GM12892 (cell line): ENCODE measurements around the gene CEACAM18.

Experiments
- POLR2A ChIP-seq: IDR thresholded peaks from 2 replicates; pipeline ENCODE4 v1.6.1; 2011; ENCODE audit warnings: low read depth, low read length, control low read depth
- POLR2AphosphoS5 ChIP-seq: IDR thresholded peaks from 2 replicates; pipeline ENCODE4 v1.6.1; 2011; ENCODE audit warnings: low read depth, low read length, control low read depth
- TAF1 ChIP-seq: IDR thresholded peaks from 2 replicates; pipeline ENCODE4 v1.6.1; 2011; ENCODE audit warnings: low read depth, mild to moderate bottlenecking, control low read depth, low read length, borderline replicate concordance

- TF ChIP-seq POLR2A (no peak), POLR2AphosphoS5 (no peak), TAF1 (no peak)
These were observed 15.7 kb upstream of the CEACAM18 start for GRCh38 chr19:51462681-51463080.
